SK-N-MC (cell line): Measurements from ENCODE around the gene BMERB1.

ENCODE experiments used
- EZH2 ChIP-seq: fragments of 200-600 bp; sonication (generic); IDR thresholded peaks from one replicate; pipeline ENCODE4 v1.6.1; 2017; ENCODE audit warnings: antibody characterized with exemption
- POLR2AphosphoS5 ChIP-seq: IDR thresholded peaks from 2 replicates; pipeline ENCODE4 v1.6.1; 2012; ENCODE audit warnings: mild to moderate bottlenecking, low read depth, low read length, borderline replicate concordance

- TF ChIP-seq POLR2AphosphoS5: no peak
- no peak for TF ChIP-seq EZH2
Measured at GRCh38 chr16:15440852-15441251, 6.5 kb downstream of the BMERB1 start.
